DMS79 (cell line): ENCODE data around the gene SNX20.

ENCODE experiments used
- DNase-seq: peaks from one replicate; lab custom pipeline; 2025; lab: John Stamatoyannopoulos, UW

The SNX20 gene

DNA sequence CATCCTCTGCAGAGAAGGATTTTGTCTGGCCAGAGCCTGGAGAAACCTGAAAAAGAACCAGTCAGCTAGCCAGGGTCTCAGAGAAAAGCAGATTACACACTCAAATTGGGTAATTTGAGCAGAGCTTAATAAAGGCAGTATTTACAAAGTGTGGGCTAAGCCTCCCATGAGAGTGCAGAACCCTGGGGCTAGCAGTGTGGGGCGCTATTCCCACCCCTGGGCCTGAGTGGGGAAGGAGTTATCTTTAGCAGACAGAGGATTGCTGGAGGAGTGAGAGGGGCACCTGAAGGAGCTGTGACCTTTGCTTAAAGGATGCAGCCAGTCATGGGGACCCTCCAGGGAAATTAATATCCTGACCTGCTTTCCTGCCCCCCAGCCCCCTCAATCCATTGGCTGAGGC, 46.2 kb downstream of the SNX20 start:
- DNase-seq: no peak

DNA sequence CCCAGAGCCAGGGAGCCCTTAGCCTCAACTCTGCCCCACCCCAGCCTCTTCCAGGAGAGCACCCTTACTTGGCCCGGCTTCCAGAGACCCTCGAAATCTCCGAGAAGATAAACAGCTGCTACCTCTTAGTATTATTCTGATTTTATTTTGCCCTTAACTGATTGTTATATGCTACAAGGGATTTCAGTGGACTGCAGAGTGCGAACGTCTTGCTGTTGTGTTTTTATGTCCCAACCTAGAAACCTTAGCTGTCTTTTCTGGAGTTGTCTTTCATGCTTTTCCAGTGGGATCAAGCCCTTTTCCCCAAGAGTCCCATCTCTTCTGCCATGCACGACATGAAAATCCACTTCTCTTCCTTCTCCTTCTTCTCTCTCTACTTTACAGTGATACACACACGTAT, 47.0 kb downstream of the SNX20 start:
- no peak for DNase-seq

DNA sequence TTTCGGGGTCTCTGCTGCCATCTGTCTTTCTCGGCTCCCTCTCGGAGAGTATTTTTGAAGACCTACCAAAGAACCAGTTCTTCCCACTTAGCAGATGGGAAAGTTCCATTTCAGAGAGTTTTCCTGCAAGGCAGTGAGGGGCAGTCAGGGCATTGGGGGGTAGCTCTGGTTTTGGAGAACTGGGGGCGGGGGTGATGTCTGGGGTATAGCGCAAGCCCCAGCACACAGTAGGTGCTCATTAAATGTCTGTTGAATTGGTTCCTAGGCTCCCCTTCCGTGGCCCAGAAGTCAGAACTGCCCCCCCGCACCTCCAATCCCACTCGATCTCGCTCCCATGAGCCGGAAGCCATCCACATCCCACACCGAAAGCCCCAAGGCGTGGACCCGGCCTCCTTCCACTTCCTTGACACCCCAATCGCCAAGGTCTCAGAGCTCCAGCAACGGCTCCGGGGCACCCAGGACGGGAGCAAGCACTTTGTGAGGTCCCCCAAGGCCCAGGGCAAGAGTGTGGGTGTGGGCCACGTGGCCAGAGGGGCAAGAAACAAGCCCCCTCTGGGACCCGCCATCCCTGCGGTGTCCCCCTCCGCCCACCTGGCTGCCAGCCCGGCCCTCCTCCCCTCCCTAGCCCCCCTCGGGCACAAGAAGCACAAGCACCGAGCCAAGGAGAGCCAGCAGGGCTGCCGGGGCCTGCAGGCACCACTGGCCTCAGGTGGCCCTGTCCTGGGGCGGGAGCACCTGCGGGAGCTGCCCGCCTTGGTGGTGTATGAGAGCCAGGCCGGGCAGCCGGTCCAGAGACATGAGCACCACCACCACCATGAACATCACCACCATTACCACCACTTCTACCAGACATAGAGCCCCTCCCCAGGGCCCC, 47.9 kb downstream of the SNX20 start:
- no peak for DNase-seq

DNA sequence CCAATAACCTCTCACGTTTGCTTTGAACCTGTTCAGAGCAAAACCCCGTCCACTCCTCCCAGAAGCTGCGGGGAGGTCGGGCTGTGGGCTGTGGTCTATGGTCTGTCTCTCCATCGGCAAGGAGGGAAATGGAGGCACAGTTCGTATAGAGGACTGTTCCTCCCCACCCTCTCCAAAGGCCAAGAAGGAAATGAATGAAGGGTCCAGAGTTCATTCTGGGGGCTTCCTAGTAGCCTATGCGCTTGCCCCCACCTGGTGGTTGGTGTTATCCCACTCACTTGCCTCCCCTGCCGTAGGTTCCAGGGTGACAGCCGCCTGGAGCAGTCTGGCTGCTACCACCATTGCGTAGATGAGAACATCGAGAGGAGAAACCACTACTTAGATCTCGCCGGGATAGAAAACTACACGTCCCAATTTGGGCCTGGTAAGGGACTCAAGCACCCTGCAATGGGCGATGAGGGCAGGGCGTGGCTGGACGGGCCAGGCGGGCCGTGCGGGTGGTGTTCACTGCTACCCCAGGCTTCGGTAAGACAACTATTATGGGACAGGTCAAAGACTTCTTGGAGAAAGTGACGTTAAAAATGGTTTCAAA, 49.0 kb downstream of the SNX20 start:
- DNase-seq: no peak

DNA sequence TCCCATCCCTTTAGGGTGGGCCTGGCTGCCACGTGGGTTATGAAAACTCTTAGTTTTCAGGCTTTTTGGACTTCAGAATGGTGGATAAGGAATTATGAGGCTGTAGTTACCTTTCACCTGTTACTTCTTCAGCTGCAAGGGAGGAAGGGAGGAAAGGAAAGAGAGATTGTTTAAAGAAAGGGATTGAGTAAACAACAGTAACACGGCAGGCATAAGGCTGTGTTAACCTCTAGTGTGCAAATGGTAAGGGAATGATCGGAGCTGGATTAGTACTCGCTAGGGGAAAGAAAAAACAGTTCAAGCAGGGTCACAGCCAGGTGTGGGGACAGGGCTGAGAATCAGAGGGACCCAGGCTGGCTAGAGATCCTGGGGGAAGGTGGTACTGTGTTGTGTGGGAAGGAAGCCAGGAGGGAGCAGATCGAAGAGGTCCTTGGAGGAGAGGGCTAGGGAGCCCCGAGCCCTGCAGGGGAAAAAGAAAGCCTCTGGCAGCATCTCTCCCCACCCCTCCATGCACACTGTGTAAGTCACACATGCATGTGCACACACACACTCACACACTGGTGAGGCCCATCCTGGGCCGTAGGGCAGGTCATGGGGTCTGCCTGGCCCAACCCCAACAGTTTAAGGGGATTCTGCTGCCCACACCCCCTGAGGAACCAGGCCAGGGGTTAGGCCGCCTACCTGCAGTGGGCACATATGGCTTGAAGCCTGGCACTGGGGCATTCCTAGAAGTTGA, 49.7 kb downstream of the SNX20 start:
- DNase-seq: no peak

DNA sequence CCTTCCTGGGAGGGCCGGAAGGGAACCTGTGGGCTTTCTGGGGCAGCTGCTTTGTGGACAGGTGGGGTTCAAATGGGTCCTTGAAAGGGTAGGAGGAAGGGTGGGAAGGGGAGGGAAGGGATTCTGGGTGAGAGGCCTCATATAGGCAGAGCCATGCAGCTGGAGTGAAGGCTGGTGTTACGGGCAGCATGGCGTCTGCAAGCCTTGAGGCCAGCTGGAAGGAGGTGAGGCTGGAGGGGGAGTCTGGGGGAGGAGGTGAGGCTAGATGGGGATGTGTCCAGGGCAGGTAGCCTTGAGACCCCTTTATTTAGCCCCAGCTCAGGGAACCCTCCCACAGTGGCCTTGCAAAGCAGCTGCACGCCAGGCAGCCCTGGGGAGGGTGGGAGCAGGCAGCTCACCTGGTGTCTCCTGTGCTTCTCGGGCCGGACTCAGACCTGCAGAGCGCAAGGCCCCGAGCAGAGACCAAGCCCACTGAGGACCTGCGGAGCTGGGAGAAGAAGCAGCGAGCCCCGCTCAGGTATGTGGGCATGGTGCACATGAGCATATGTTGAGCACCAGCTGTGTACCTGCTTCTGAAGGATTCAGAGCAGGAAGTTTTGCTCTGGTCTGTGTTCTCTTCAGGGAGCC, 50.6 kb downstream of the SNX20 start:
- DNase-seq: no peak

DNA sequence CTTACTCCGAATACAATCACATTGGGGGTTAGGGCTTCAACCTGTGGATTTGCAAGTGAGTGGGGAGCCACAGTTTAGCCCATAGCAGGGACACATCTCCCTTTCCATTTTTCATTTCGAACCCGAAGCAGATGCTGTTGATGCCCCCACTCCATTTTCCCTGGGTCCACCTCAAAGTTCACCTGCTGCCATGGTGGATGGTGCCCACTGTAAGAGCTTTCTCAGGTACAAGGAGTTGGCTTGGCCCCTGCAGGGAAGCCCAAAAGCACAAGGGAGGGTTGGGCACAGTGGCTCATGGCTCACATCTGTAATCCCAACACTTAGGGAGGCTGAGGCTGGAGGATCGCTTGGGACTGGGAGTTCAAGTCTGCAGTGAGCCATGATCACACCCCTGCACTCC, 51.8 kb downstream of the SNX20 start:
- DNase-seq: no peak

DNA sequence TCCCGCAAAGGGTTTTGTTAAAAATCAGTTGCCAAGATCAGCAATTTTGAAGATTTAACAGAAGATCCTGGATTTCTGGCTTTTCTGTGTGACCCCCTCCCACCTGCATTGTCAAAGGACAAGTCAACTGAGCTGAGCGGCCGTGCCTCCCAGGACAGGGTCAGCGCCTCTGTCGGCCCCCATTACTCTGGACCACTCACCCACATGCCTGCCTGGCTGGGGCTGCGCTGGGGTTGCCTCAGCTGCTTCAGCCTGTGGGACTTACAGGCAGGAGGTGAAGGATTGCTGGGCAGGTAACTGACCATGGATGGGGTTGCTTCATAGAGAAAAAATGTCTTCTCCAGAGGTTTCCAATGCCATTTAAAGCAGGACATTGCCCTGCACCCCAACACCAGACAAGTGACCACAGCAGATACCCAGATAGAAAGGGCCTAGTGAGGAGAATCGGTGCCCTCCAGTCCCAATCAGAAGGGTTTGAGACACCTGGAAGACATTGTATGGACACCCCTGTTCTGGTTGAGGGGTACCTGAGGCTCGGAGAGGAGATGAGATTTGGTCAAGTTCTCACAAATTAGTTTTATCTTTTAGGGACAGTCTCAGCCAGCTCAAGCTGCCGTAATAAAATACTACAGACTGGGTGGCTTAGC, 52.8 kb downstream of the SNX20 start:
- no peak for DNase-seq

DNA sequence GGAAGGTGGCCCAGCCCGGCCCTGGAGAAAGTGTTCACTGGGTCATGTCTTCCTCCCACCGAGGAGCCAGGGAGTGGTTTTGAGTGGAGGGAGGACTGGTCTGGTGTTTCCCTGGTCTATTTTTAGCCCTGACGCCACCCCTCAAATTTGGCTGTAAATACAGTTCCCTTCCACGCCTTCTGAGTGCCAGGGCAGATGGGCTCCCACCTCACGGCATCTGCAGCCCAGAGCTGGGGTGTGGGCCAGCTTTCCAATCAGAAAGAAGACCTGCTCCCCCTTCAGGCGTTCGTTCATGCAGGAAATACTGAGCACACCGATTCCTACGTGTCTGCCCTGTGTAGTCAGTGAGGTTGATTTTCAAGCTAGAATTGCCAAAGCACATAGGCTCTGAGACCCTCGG, 53.7 kb downstream of the SNX20 start:
- DNase-seq: no peak

DNA sequence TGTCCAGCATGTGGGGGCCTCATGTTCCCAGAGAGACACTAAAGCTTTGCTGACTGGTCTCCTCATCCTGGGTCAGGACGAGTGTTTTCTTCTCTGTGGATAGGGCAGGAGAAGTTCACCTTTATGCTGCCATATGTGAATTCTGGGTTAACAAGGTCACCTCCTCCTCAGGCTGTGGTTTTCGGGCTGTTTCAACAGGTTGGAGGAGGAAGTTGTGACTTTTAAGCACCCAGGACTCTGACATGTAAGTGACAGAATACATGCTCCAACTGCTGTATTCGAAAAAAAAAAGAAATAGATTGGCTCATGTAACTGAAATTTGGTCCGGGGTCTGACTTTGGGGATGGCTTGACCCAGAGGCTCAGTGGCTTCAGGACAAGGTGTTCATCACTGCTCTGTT, 54.2 kb downstream of the SNX20 start:
- no peak for DNase-seq

DNA sequence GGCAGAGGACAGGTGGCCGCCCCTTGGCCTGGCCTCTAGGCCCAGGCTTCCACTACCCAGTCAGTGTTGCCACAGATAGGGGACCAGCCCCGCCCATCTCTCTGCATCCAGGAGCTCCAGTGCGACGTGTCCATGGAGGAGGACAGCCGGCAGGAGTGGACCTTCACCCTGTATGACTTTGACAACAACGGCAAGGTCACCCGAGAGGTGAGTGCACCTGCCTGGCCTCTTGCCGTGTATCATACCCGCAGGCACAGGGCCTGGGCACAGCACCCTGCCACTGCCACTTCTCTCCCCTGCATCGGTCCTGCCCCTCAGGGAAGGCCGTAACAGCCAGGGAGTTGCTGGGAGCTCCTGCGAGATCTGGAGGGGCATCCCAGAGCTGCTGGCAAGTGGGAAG, 55.7 kb downstream of the SNX20 start:
- no peak for DNase-seq

DNA sequence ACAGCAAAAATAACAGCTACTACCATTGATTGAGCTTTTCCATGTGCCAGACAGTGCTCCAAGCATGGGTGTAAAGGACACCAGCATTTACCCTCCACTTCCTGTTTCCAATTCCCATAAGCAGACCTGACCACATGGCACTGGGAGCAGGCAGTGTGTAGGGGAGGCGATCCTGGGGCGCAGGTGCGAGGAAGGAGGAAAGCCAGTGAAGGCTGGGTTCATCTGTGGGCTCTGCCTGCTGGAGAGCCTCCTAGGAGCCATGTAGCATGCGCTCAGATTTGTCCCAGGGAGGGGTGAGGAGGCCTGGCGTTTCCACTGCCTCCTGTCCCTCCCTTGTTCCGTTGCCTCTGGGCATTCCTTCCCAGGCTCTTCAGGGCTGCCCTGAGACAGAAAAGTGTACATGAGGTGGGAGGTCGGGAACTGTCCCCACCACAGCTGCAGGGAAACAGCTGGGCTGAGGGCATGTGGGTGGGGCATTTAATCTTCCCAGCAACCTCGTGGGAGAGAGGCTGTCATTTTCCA, 56.6 kb downstream of the SNX20 start:
- DNase-seq: no peak

DNA sequence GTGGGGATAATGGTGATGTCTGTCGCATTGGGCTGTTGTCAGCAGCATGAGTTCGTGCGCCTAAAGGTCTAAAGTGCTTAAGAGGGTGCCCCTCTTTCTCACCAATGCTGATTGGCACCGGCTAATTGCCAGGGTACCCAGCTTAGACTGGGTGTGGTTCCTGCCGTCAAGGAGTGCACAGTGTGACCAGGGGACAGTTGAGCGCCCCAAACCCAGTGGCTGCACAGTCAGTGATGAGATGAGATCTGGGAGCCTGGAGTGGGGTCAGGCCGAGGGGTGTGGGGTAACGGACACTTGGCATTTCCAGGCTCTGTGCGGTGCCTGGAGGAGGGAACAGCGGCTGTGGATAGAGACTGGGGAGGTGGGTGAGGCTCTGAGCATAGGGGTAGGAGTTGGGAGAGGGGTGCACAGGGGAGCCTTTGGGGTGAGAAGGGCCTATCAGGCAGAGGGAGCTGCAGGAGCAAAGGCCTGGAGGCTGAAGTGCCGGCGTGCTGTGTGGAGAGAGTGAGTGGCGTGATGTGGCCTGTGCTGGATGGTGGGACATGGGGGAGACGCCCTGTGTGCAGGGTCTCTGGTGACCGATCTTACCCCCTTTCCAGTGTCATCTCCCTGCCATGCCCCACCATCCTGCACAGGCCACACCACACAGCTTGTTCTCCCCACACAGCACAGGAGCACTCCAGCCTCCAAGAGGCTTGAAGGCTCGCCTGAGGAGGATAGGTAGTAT, 58.3 kb downstream of the SNX20 start:
- no peak for DNase-seq

DNA sequence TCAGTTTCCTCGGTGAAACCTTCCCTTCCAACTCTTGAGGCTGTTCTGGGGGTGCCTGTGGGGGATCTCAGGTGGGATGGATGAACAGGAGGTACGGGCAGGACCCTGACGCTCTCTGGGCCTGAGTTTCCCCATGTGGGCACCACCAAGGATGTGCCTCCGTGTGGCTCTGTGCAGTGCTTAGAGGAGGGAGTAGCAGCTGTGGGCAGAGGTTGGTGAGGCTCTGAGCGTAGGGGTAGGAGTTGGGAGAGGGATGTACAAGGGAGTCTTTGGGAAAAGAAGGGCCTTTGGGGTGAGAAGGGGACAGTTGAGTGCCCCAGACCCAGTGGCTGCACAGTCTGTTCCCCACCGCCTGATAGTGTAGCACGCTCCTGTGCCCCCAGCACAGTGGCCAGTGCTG, 59.1 kb downstream of the SNX20 start:
- DNase-seq: no peak
